ENCODE results near the gene CYP27A1.

- TF ChIP-seq CTCF (IDR thresholded peaks at IDR 0.05): no peak
- TF ChIP-seq POLR2A (IDR thresholded peaks at IDR 0.05): no peak
Measured at GRCh38 chr2:218780851-218781690, 876 bp upstream of the CYP27A1 start.
